PFSK-1 (cell line): ENCODE results near the gene MAST3.

ENCODE experiments used
- FOXP2 ChIP-seq: optimal IDR thresholded peaks from 2 replicates; pipeline ENCODE3; 2011; ENCODE audit warnings: borderline replicate concordance, control low read depth, inconsistent platforms; ENCODE audit not compliant: insufficient read depth; ENCODE audit errors: extremely low read length, extremely low read depth
- POLR2AphosphoS5 ChIP-seq: IDR thresholded peaks from 2 replicates; pipeline ENCODE4 v1.6.1; 2012; ENCODE audit warnings: low read depth, mild to moderate bottlenecking, control low read depth, low read length, moderate library complexity
- REST ChIP-seq, 2 experiments: IDR thresholded peaks; 2 replicates each; pipeline versions ENCODE4 v1.6.1 to v1.8.0; 2011 to 2012; ENCODE audit warnings: low read depth in 2 of 2, low read length in 2 of 2, control low read depth in 1 of 2, inconsistent platforms in 1 of 2, mild to moderate bottlenecking in 1 of 2, moderate library complexity in 1 of 2; ENCODE audit not compliant: insufficient read depth in 1 of 2
- SIN3A ChIP-seq: IDR thresholded peaks from 2 replicates; pipeline ENCODE4 v1.6.1; 2012; ENCODE audit warnings: mild to moderate bottlenecking, low read length, moderate library complexity, borderline replicate concordance; ENCODE audit not compliant: insufficient read depth
- TAF1 ChIP-seq: IDR thresholded peaks from 2 replicates; pipeline ENCODE4 v1.6.1; 2012; ENCODE audit warnings: low read length, control low read depth, borderline replicate concordance; ENCODE audit not compliant: insufficient read depth

The MAST3 gene

GRCh38 chr19:18183529-18183928, 86.0 kb downstream of the MAST3 start:
- TF ChIP-seq POLR2AphosphoS5 = no peak
- no peak for TF ChIP-seq FOXP2
- no peak for TF ChIP-seq SIN3A
- TF ChIP-seq TAF1 = no peak
- TF ChIP-seq REST (IDR thresholded peaks at IDR 0.05; ENCODE audit: insufficient read depth in 1 of 2, low read depth in 2 of 2, low read length in 2 of 2) = no peak

GRCh38 chr19:18185538-18185937, 88.0 kb downstream of the MAST3 start:
- TF ChIP-seq FOXP2 = no peak
- TF ChIP-seq SIN3A = no peak
- TF ChIP-seq REST (IDR thresholded peaks at IDR 0.05; ENCODE audit: insufficient read depth in 1 of 2, low read depth in 2 of 2, low read length in 2 of 2) = no peak
- no peak for TF ChIP-seq POLR2AphosphoS5
- TF ChIP-seq TAF1 = no peak

GRCh38 chr19:18190278-18190677, 92.7 kb downstream of the MAST3 start:
- TF ChIP-seq REST (IDR thresholded peaks at IDR 0.05; ENCODE audit: insufficient read depth in 1 of 2, low read depth in 2 of 2, low read length in 2 of 2) (no peak), FOXP2 (no peak), SIN3A (no peak), POLR2AphosphoS5 (no peak), TAF1 (no peak)

GRCh38 chr19:18191640-18192062, 94.1 kb downstream of the MAST3 start:
- TF ChIP-seq FOXP2 = no peak
- no peak for TF ChIP-seq TAF1
- no peak for TF ChIP-seq POLR2AphosphoS5
- TF ChIP-seq REST (IDR thresholded peaks at IDR 0.05; ENCODE audit: insufficient read depth in 1 of 2, low read depth in 2 of 2, low read length in 2 of 2) = no peak
- no peak for TF ChIP-seq SIN3A
